HG03064 (cell line): ENCODE measurements around the gene CTXND1.

ENCODE experiments used
- ATAC-seq: cut with Tn5 transposase; IDR thresholded peaks from one replicate; pipeline ENCODE4 v1.9.1; 2021; ENCODE audit warnings: low read depth; ENCODE audit not compliant: unreplicated experiment

CTXND1 gene

DNA sequence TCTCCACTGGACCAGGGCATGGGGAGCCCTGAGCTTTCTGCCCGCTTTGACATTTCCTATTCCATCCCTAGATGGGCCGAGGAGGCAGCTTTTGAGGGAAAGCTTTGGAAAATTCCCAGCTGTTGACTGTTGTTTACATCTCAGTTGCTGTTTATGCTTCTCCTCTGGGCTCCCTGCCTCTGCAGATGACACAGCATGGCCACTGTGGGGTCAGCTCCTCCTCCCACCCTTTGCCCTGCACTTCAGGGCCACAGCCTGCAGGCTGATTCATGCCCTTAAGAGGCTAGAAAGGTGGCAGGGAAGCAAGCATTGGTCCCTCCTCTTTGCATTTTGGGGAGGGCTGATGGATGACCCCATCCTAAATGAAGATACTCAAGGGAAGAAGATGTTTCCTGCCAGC, 8.5 kb upstream of the CTXND1 start:
- no peak for ATAC-seq

DNA sequence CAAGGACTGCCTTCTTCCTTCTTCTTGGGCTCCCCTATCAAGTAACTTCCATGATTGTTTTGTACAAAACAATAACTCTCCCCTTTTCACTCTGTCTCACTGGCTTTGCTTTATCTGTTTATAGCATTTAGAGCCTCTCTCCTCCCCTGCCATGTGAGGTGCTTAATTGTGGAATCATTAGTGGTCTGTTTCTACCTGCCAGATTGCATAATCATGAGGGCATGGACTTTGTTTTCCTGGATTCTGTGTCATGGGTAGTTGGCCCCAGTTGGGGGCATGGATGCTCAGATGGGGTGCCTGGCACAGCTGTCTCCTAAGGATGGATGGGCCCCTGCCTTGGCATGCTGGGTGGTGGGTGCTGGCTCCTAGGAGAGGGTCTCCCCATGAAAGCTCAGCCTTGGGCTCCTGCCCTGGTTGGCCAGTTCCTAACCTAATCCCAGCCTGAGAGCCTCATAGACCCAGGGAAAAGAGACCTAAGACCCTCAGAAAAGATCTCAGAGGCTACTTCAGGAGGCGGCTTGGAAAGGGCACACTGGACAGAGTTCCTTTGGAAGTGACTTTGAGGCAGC, 8.0 kb upstream of the CTXND1 start:
- ATAC-seq, result no peak

DNA sequence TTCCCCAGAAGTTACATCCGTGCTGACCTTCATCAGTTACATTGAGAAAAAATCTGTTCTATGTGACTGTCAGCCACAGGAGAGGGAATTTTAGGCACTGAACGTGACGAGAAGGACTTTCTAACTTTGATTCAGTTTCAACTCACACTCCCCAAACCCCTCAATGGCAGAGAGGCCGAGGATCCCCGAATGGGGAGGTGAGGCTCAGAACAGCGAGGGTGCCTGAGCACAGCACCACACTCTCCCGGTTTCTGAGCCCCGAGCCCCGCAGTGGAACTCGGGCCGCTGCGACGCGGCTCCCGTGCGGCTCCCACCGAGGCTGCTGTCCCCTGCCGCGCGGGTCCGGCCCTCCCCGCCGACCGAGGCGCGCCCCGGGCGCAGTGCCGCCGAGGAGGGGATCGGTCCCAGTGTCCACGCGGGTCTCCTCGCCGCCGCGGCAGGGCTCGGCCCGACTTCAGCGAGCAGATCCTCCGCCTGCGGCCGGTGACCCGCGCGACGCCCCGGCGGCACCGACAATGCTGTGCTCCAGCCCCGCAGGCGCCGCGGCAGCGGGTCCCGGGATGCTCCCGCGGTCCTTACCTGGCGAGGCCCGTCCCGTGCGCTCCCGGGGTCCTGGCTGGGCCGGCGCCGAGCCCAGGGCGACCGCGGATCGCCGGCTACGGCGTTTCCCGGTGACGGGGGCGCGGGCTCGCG, 439 bp downstream of the CTXND1 start:
- no peak for ATAC-seq

DNA sequence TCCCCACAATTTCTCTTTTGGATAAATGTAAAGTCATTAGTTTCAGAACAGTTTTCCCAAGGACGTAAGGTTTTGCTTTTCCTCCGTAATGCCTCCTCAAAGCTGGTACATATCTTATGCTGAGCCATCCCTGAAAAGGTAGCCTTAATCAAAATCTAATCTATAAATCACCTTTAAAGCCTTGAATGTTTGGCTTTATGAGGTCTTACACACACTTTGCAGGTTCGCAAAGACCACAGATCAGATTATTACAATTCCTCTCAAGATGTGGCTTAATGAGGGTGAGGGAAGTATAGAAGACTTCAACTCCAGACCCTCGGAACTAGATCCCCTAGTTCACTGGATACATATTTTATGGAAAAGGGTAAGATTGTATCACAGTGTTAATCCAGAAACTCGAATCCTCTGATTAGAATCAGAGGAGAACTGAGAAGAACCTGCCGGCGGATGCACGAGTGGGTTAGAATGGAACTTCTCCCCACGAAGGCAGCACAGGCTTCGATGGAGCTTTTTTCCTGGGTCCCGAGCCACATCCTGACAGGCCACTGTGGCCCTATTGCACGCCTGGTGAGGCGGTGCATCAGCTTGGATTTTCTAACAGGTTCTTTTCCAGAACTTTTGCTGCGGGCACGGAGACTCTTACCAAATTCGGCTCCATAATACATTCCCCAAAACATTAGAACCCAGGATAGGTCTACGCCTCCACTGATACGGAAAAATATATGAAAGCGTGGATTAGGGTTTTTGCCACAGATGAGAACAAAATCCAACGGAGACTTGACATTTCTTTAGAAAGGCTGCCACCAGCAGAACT, 1.2 kb downstream of the CTXND1 start:
- ATAC-seq, result no peak

DNA sequence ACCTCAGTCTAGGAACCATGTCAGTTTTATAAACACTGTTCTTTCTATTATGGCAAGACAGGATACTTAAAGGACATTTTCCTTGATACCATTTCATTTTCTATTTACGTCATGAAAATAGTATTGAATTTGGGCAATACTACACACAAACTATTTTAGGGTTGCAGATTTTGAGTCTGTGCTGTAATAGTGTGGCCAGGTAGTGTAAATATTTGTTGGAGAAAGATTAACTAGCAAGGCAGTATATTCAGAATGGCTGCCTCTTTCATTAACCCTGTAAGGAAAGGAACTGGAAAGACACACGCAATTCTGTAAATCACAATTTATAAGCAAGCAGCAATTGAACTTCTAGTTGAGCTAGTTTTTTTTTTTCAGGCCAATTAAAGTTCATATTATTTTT, 2.0 kb downstream of the CTXND1 start:
- no peak for ATAC-seq

DNA sequence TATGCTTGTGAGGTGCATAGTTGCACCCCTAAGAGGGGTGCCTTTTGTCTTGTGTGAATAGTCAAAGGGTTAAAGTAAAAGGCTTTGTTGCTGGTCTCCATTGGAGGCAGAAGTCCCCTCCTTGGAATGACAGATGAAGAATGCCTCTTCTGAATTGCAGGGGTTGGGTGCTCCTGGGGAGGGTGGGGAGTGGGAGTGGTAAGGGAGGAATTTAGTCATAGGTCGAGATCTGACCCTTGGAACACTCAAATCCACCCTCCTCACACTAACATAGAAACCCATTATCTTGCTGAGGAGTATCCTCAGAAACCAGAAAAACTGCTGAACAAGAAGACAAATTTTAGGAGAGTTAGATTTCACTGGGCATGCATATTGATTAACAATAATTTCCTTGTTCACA, 4.7 kb downstream of the CTXND1 start:
- no peak for ATAC-seq

DNA sequence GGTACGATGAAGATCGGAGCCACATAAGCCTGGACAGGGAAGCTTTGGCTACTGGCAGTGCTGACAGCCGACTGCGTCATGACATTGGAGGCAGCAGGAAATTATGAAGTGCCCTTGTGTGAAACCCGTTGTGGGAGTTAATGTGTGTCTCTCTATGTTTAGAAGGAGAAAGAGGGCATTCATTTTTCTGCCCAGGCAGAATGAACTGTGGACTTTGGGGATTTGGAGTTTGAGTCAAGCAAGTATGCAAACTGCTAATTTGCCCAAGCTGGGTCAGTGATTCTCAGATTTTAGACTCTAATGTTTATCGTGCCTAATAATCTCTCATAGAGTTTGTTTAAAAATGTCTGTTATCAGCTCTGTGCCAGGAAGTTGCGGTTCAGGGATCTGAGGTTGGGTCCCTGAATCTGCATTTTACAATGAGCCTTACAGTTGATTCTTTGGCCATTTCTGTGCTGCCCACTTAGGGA, 5.6 kb downstream of the CTXND1 start:
- no peak for ATAC-seq

DNA sequence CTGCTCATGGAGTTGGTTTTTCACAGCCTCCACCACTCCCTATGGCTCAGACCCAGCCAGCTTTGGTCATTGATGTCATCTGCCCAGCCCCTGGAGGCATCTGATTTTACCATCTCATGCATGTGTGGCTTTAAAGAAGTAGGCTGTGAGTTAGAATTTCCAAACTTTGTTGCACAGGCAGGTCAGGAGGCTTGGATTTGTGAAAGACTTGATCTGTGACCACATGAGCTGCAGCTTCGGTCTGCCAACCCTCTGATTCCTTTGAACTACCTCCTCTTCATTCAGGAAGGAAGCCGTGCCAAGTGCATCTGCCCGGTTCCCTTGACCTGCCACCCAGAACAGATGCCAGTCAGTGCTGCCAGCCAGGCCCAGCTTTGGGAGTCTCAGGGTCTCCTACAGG, 9.2 kb downstream of the CTXND1 start:
- no peak for ATAC-seq

DNA sequence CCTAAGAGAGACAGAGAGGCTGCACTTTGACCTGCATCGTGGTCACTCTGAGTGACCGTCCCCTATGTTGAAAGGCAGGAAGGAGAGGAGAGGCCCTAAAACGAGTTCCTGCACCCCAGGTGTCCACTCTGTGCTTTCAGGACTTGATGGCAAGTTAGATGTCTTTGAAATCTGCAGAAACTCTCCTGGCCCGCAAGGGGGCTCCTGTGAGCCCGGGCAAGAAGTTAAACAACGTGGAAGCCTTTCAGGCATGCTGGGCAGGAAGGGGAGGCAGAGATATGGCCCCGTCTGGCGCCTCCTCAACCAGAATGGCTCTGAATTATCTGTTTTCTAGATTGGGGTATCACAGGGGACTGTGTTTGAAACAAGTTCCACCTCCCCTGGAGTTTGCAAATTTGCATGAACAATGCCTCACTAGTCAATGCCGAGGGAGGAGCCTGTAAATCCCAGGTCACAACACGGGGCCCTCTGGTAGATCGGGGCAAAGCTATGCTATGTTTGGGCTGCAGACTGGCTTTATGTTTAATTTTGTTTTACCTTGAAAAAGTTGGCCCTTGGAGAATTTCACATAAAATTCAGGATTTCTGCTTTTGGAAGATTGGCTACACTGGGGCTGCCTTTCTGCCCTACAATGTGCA, 9.8 kb downstream of the CTXND1 start:
- no peak for ATAC-seq

DNA sequence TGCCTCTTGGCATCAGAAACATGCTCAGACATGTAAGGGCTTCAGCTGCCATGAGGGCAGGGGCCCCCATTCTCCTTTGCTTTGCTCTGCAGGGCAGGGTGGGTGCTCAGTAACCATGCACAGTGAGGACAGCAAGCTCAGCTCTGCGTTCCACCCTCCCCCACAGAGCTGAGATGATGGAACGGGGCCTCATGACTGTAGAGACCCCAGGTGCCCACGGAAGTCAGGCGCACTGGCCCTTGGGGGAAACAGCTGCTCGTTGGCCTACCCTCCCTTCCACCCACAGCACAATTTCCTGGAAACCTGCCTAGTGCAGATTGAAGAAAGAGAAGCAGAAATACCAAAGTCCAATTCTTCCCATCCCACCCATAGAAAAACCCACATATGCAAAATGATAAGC, 10.5 kb downstream of the CTXND1 start:
- ATAC-seq, result no peak

DNA sequence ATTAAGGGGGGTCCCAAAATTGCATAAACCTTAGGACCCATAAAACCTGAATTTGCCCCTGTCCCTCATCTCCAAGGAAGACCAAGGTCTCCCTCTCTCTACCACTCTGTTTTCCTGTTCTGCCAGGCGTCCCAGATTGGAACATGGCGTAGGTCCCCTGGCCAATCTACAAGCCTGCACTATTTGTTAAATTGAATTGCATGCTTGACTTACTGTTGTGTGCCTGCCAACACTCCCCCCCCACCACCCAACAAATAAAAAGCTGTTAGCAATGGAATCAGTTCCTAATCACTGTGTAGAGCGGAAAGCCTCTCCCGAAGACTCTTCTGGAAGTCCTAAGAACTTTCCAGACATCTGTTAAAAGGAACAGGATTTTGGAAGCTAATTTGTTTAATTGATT, 11.7 kb downstream of the CTXND1 start:
- ATAC-seq, result no peak

DNA sequence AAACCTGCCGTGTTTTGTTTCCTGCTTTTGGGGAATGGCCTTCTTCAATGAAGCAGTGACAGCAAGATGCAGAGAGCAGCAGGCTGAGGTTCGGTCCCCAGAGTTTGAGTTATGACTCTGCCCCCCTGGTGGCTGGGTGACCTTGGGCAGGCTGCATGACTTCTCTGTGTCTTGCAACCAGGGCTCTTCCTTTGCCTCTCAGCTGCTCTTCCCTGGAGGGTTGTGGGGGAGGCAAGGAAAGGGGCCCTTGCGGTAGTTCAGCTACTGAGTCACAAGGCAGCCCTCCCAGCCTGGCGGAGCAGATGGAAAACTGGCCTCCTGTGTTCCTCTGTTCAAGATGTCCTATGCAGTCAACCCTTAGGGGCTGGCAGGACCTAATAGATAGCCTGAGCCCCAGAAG, 17.1 kb downstream of the CTXND1 start:
- ATAC-seq, result no peak

DNA sequence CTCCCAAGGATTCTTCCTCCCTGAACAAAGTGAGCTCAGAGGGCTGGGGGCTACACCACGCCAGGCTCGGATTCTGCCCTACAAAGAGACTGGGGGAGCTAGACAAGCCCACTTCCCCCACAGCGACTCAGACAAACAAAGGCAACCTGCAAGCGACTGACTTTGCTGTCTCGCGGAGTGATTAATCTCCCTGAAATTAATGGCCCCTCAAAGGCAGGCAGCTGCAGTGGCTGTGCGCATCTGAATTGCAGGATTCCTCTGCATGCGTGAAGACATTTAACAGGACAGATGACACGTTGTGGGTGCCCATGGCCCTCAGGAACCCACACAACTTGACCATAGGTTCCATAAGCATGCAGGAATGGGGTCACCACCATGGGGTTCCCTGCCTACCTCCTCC, 18.4 kb downstream of the CTXND1 start:
- ATAC-seq, result no peak

DNA sequence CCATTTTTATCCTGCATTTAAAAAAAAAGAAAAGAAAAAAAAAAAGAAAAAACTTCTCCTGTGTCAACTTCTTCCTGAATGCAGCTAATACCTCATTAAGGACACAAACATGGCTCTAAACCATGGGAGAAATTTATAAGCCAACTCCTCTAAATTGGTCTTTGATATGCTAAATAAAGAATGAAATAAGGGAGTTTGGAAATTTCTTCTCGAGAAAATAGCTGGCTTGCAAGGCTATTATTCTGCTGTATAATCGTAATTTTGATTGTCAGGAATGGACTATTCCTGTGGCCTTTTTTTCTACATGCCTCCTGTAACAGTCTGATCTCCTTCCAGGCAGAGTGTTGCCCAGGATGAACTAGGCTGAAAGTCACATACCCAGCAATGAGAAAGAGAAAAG, 20.6 kb downstream of the CTXND1 start:
- no peak for ATAC-seq

DNA sequence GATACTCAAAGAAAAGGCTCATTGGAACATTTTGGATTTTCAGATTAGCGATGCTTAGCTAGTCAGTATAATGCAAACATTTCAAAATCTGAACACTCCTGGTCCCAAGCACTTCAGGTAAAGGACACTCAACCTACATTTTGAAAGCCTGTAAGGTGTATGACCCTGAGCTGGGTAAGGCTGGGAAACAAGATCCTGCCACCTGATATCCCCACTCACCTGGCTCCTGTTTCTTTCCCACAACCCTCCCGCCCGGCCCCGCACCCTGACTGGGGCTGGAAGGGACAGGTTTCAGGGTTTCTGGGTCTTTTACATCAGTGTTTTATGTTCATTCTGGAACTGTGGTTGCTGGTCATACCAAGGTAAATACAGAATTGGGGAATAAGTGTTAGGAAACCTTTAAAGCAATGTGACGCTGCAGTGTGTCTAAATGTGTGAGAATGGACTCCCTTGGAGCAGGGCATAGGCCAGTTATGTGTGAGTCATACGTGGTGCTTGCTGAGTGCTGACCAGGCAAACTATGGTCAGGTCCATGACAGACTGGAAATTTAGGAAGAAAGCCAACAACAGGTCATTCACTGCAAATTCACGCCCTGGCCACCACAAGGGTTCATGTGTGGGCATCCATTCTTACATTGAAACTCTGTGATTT, 22.9 kb downstream of the CTXND1 start:
- ATAC-seq, result no peak

DNA sequence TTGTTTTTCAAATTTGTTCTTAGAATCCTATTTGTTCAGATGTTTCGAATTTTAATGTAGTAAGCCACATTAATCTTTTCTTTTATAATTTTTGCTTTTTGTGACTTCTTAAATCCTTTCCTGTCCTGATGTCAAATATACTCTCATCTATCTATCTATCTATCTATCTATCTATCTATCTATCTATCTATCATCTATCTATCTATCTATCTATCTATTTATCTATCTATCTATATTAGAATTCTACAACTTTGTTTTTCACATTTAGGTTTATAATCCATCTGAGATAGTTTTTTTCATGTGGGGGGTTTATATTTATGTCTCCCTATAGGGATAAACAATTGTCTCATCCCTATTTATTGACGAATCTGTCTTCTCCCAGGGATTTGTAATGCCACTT, 32.1 kb downstream of the CTXND1 start:
- no peak for ATAC-seq

DNA sequence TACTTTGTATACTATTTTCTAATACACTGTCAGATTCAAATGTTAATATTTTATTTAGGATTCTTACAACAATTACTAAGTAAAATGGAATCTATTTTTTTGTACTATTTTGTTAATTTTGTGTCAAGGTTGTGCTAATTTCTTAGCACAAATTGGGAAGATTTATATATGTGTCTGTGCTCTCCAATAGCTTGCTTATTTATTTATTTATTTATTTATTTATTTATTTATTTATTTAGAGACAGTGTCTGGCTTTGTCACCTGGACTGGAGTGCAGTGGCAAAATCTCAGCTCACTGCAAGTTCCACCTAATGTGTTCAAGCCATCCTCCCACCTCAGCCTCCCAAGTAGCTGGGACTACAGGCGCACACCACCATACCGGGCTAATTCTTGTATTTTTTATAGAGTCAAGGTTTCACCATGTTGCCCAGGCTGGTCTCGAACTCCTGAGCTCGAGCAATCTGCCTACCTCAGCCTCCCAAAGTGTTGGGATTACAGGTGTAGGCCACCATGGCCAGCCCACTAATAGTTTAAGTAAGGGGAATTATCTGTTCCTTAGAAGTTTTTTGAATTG, 34.6 kb downstream of the CTXND1 start:
- ATAC-seq, result no peak

DNA sequence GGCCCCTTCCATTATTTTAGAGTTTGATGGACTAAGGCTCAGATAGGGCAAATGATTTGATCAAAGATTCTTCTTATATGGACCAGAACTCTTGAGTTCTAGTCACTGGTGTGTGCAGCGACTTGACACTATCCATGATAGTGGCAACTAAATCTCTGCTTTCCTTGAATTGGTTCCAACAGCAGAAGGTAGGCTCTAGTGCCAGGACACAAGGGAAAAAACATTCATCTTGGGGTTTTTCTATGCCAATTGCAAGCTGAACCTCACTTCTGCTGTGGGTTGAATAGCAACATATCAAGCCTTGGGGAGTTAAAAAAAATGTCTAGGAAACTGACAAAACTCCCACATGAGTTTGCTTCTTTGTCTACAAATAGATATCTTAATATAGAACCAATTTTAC, 35.1 kb downstream of the CTXND1 start:
- ATAC-seq, result no peak

DNA sequence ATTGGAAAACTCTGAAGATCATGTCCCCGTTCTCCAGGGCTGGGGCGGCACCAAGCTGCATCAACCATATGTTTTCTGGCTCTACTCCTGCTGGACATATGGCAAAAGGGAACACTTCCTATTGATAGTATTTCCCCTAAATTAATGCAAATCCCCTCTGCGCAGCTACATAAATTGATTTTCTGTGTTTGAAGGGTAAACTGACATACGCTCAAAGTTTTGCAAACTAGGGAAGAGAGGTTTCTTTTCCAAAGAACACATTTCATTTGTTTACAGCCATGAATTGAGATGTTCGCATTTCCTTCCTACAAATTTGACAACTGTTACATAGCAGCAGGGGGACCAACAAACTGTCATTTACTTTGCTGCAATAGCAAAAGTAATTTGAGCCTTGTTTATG, 35.9 kb downstream of the CTXND1 start:
- no peak for ATAC-seq

DNA sequence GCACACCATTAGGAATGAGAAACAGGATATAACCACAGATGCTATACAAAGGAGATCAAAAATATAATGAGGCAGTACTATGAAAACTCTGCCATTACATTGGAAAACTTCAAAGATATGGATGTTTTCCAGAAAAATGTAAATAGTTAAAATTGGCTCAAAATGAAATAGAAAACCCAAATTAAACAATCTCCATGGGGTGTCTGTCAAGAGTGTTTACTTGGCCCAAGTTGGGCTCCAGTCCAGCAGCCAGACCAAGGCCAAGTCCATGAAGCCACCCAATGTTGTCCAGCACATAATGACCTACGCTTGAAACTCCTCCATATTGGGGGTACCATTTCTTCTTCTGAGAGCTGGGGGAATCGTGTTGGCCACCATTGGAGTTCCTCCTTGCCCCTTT, 37.1 kb downstream of the CTXND1 start:
- ATAC-seq, result no peak

DNA sequence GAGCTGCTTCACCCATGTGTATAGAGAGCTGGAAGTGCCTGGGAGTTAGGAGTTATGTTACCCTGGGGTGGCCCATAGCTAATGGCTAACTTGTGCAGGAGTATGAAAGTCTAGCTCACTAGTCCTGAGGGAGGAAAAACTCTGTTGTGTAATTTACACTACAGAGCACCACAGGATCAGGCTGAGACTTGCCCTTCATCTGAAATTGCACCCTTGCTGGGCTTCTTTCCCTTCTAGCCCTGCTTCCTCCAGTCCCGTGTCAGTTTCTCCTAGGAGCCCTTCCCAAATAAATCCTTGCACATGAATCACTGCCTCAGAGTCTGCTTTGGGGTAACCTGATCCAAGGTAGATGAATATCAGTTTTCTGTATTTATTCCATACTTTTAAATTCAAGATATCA, 40.0 kb downstream of the CTXND1 start:
- ATAC-seq, result no peak
